ENCODE results near the gene FAM131A.

FAM131A gene

GRCh38 chr3:184341925-184342324, 4.5 kb downstream of the FAM131A start:
- no peak for DNase-seq (ENCODE audit: low read depth)

- DNase-seq (ENCODE audit: low read depth) = no peak
Observed at GRCh38 chr3:184343200-184343876, 5.9 kb downstream of the FAM131A start.

GRCh38 chr3:184344579-184345316, 7.3 kb downstream of the FAM131A start:
- no peak for DNase-seq (ENCODE audit: low read depth)

- no peak for DNase-seq (ENCODE audit: low read depth)
Observed at GRCh38 chr3:184345317-184346144, 8.1 kb downstream of the FAM131A start.

GRCh38 chr3:184346480-184347190, 9.2 kb downstream of the FAM131A start:
- no peak for DNase-seq (ENCODE audit: low read depth)

- no peak for DNase-seq (ENCODE audit: low read depth)
Observed at GRCh38 chr3:184347321-184348056, 10.1 kb downstream of the FAM131A start.

GRCh38 chr3:184348057-184348382, 10.6 kb downstream of the FAM131A start:
- DNase-seq (ENCODE audit: low read depth) = no peak

- DNase-seq (ENCODE audit: low read depth) = no peak
Observed at GRCh38 chr3:184349563-184350470, 12.4 kb downstream of the FAM131A start.

GRCh38 chr3:184350618-184351017, 13.2 kb downstream of the FAM131A start:
- no peak for DNase-seq (ENCODE audit: low read depth)

- DNase-seq (ENCODE audit: low read depth) = no peak
Observed at GRCh38 chr3:184351511-184352148, 14.2 kb downstream of the FAM131A start.

- DNase-seq (ENCODE audit: low read depth) = no peak
Observed at GRCh38 chr3:184352149-184352785, 14.9 kb downstream of the FAM131A start.

- no peak for DNase-seq (ENCODE audit: low read depth)
Observed at GRCh38 chr3:184352897-184353545, 15.6 kb downstream of the FAM131A start.

- DNase-seq (ENCODE audit: low read depth) = no peak
Observed at GRCh38 chr3:184353546-184353941, 16.1 kb downstream of the FAM131A start.

- peak; percentile 45 for DNase-seq (ENCODE audit: low read depth)
Observed at GRCh38 chr3:184354121-184354728, 16.8 kb downstream of the FAM131A start.

GRCh38 chr3:184354754-184355153, 17.4 kb downstream of the FAM131A start:
- DNase-seq (ENCODE audit: low read depth) = no peak

- no peak for DNase-seq (ENCODE audit: low read depth)
Observed at GRCh38 chr3:184355261-184356040, 18.1 kb downstream of the FAM131A start.

- DNase-seq (ENCODE audit: low read depth) = no peak
Observed at GRCh38 chr3:184357248-184358123, 20.1 kb downstream of the FAM131A start.
